GM18508 (cell line): ENCODE data around the gene CCDC146.

Experiments
- ATAC-seq: cut with Tn5 transposase; IDR thresholded peaks from one replicate; pipeline ENCODE4 v1.9.1; 2021; ENCODE audit warnings: moderate number of reproducible peaks; ENCODE audit not compliant: insufficient read depth, unreplicated experiment

Gene CCDC146

GRCh38 chr7:77239471-77239870 is 117.1 kb downstream of the CCDC146 start:
- no peak for ATAC-seq

DNA sequence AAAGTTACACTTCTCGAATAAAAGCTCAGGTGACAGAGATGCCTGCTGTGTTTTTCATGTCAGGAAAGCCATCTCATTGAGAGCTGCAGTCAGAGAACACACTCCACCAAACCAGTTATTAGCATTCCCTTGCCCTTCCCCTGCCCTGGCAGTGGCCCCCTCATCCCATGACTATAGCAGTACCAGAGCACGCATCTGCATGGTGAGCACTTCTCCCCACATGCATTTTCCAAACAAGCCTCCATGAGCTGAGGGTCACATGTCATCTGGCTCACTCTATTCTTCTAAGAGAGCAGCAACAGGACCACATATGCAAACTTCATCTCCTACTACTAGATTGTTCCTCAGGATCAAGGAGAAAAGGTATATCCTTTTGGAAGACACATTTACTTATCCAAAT is 119.7 kb downstream of the CCDC146 start:
- ATAC-seq = no peak

- no peak for ATAC-seq
These were observed 120.1 kb downstream of the CCDC146 start for GRCh38 chr7:77242554-77242953.

- no peak for ATAC-seq
These were observed 122.0 kb downstream of the CCDC146 start for GRCh38 chr7:77244222-77244934.

DNA sequence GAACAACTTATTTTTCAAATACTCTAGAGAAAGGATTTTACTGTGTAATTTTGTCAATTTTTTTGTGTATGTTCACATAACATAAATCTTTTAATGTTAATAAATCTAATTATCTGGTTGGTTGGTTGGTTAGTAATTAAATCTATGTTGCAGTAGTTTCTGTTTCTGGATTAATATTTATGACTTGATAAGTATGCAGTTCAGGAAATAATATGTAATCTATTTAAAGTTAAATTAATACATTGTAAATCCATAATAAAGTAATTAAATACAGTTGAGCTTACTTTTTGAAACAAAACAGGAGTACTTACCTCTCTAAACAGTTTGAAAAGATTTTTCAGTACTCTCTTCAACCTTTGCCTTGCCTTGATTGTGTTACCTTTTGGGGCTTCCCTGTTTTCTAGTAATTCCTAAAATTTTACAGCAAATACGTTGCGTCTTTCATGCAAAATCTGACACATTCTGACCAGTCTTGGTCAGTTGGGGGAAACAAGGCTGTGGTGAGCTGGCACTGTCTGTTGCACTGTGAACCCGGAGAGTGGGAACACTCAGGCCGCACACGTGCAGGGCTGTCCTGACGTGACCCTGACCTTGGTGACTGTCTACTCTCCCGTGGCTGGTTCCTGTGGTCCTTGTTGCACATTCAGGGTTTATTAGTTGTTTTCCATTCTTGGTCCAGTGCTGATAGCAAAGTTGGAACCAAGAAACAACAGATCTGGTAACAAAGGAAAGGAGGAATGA is 122.8 kb downstream of the CCDC146 start:
- no peak for ATAC-seq

- ATAC-seq = no peak
These were observed 123.7 kb downstream of the CCDC146 start for GRCh38 chr7:77246026-77246640.

GRCh38 chr7:77247206-77247850 is 124.9 kb downstream of the CCDC146 start:
- ATAC-seq = peak; percentile 87

DNA sequence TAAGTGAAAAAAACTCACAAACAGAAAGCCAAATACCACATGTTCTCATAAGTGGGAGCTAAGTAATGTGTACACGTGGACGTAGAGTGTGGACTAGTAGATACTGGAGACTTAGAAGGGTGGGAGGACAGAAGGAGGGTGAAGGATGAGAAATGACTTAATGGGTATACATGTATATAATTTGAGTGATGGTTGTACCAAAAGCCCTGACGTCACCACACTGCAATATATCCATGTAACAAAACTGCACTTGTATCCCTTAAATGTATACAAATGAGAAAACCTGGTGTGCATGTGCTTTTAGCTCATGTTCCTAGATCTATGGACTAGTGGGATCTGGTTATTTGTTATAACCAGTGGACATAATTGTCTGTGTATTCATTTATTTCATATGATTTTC is 125.7 kb downstream of the CCDC146 start:
- ATAC-seq = no peak

GRCh38 chr7:77252506-77252905 is 130.1 kb downstream of the CCDC146 start:
- no peak for ATAC-seq

GRCh38 chr7:77253151-77253550 is 130.7 kb downstream of the CCDC146 start:
- ATAC-seq = no peak

- ATAC-seq = no peak
These were observed 132.0 kb downstream of the CCDC146 start for GRCh38 chr7:77254429-77254828.

DNA sequence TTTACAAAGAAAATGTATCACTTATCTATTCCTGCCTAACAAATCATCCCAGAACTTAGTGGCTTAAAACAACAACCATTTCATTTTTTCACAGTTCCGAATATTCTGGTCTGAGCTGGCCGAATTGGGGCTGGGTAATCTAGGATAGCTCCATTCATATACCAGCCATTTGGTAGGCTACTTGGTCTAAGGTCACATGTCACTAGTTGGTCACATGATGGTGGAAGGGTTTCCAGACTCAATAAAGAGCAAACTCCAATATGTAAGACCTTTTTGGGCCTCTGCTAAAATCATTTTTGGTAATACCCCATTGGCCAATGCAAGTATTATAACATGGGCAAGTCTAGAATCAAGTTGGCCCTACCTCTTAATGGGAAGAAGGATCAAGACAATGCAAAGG is 132.5 kb downstream of the CCDC146 start:
- ATAC-seq = no peak

GRCh38 chr7:77258014-77258413 is 135.6 kb downstream of the CCDC146 start:
- ATAC-seq = no peak

DNA sequence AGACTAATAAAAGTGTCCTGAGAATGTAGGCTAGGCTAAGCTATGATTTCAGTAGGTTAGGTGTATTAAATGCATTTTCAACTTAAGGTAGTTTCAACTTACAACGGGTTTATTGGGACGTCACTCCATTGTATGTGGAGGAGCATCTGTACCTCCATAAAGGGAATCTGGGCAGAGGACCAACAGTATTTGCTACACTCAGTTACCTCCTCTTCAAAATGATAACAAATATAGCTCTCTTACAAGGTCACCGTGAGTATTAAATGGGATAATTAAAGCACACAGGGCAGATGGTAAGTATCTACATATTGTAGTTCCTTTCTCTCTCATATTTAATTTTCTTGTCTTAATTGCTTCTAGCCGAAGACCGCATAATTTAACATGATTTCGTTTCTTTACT is 136.2 kb downstream of the CCDC146 start:
- ATAC-seq = no peak

GRCh38 chr7:77262316-77262715 is 139.9 kb downstream of the CCDC146 start:
- no peak for ATAC-seq

- no peak for ATAC-seq
These were observed 143.3 kb downstream of the CCDC146 start for GRCh38 chr7:77265666-77266065.

DNA sequence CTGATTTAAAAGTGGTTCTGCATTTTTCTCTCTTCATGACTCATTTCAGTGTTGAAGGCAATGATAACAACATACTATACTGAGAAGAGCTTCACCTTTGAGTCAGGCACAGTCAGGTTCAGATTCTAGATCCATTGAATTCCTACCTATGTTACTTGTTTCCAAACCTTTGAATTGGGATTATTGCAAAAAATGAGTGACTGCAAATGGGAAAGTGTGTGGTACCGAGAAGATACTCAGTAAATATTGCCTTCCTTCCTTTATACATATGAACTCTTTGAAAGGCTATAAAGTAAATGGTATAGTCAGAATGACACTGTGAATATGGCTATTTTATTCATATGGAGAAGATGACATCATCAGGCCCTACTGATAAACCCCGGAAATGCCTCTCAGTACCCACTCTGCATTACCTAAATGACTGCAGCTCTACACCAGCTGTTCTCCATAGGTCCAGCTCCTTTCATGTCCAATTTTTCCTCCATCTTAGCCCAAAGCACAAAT is 143.9 kb downstream of the CCDC146 start:
- ATAC-seq = peak; percentile 97

GRCh38 chr7:77269360-77270093 is 147.1 kb downstream of the CCDC146 start:
- peak; percentile 49 for ATAC-seq

- ATAC-seq = no peak
These were observed 147.7 kb downstream of the CCDC146 start for GRCh38 chr7:77270094-77270480.

DNA sequence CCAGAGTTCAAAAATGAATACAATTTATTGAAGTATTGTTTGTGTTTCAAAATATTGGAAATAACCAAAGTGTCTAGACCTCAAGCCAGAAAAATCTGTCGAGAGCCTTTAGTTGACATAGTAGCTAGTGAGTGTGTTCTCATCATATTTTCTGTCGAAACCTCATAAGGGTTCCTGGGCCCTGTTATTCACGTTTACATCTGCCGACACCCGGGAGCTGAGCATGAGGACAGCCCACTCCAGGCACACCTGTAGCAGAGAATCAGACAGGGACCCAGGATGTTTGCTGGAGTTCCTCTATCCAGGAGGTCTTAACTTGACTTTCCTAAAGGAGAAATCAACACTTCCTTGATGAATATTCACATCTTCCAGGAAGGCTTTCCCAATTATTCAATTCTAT is 149.4 kb downstream of the CCDC146 start:
- no peak for ATAC-seq
